Keratinocyte (primary cell): ENCODE measurements around the gene GSTM5.

Experiments used
- EZH2 ChIP-seq: IDR thresholded peaks from one replicate; pipeline ENCODE4 v1.6.1; 2012; ENCODE audit warnings: inconsistent platforms, mild to moderate bottlenecking, low read length, moderate library complexity
- TF ChIP-seq, protein P1 (sequence below), 3 experiments: IDR thresholded peaks in 1 of 3; conservative IDR thresholded peaks in 1 of 3; optimal IDR thresholded peaks in 1 of 3; 2 replicates in 2 of 3; 3 replicates in 1 of 3; pipeline versions ENCODE3 to v1.5.1; 2011; ENCODE audit warnings: low read length in 3 of 3, mild to moderate bottlenecking in 3 of 3, moderate library complexity in 2 of 3, control low read depth in 1 of 3, inconsistent platforms in 1 of 3; ENCODE audit not compliant: insufficient read depth in 2 of 3; ENCODE audit errors: extremely low read depth in 1 of 3

DNA sequence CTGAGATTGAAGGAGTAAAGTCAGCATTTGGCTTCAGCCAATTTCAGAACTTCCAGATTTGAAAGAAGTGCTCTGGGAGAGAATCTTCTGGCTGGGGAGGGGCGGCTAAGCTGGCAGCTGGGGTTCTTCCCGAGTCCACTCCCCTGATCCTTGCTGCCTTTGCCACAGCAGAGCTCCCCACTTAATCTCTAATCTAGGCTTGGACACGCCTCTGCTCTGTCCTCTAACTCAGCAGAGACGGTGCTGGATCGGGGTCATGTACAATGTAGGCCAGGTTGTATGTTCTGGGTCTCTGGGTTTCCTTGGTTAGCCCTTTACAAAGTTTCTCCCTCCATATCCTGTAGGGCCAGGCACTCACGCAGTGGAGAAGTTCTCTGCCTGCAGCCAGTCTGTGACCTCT is 38.9 kb downstream of the GSTM5 start:
- TF ChIP-seq, protein P1, sequence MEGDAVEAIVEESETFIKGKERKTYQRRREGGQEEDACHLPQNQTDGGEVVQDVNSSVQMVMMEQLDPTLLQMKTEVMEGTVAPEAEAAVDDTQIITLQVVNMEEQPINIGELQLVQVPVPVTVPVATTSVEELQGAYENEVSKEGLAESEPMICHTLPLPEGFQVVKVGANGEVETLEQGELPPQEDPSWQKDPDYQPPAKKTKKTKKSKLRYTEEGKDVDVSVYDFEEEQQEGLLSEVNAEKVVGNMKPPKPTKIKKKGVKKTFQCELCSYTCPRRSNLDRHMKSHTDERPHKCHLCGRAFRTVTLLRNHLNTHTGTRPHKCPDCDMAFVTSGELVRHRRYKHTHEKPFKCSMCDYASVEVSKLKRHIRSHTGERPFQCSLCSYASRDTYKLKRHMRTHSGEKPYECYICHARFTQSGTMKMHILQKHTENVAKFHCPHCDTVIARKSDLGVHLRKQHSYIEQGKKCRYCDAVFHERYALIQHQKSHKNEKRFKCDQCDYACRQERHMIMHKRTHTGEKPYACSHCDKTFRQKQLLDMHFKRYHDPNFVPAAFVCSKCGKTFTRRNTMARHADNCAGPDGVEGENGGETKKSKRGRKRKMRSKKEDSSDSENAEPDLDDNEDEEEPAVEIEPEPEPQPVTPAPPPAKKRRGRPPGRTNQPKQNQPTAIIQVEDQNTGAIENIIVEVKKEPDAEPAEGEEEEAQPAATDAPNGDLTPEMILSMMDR (optimal IDR thresholded peaks at IDR 0.05 in 1 of 3, IDR thresholded peaks at IDR 0.05 in 1 of 3, conservative IDR thresholded peaks at IDR 0.05 in 1 of 3; ENCODE audit: extremely low read depth in 1 of 3, insufficient read depth in 2 of 3, low read length in 3 of 3), result no peak
- no peak for TF ChIP-seq EZH2
